Right lobe of liver (tissue), 6 donors: ENCODE results near the gene GPC6. TPM values are rescaled to one million over a fixed set of nuclear protein-coding genes. Genes with fewer than 3 reads are reported as not detected.

Source experiments
- ATAC-seq, 4 donors: fragments of 200-7000 bp; cut with Tn5 transposase; one replicate each; pipeline ENCODE4 v1.9.1; 2020; ENCODE audit warnings: mild to moderate bottlenecking in 4 of 4, moderate library complexity in 4 of 4
- DNase-seq, 3 donors: peaks; one replicate each; pipeline ENCODE4 v3.0.0-alpha.2; 2020
- H3K27ac ChIP-seq, 3 donors: fragments of 200-600 bp; one replicate each; pipeline ENCODE4 v1.8.0; 2022
- H3K27me3 ChIP-seq, 2 donors: fragments of 200-600 bp; one replicate each; pipeline ENCODE4 v1.8.0; 2022
- H3K36me3 ChIP-seq, 4 donors: fragments of 200-600 bp; sonication (generic) in 1 of 4; one replicate each; pipeline versions ENCODE4 v1.5.1 to v1.8.0; 2017 to 2022; ENCODE audit warnings: control low read depth in 1 of 4
- H3K4me1 ChIP-seq, 4 donors: fragments of 200-600 bp; sonication (generic) in 1 of 4; one replicate each; pipeline versions ENCODE4 v1.5.1 to v1.8.0; 2017 to 2022; ENCODE audit warnings: control low read depth in 1 of 4
- H3K4me3 ChIP-seq, 3 donors: fragments of 200-600 bp; one replicate each; pipeline ENCODE4 v1.8.0; 2022
- H3K9me3 ChIP-seq, 4 donors: fragments of 200-600 bp; sonication (generic) in 1 of 4; one replicate each; pipeline versions ENCODE4 v1.5.1 to v1.8.0; 2017 to 2022; ENCODE audit warnings: control low read depth in 1 of 4
- CTCF ChIP-seq, 4 donors: fragments of 200-600 bp in 3 of 4; fragments of 450-650 bp in 1 of 4; IDR thresholded peaks; one replicate each; pipeline versions ENCODE4 v1.5.1 to v1.8.0; 2016 to 2022; ENCODE audit warnings: antibody characterized with exemption in 4 of 4, mild to moderate bottlenecking in 2 of 4
- POLR2A ChIP-seq: fragments of 450-650 bp; IDR thresholded peaks from one replicate; pipeline ENCODE4 v1.6.1; 2017; ENCODE audit warnings: antibody characterized with exemption, mild to moderate bottlenecking
- WGBS: methylation state at CpG from one replicate; pipeline ENCODE4 v1.1.6; 2018; ENCODE audit warnings: low coverage, low lambda C conversion rate; ENCODE audit not compliant: insufficient coverage; ENCODE audit errors: missing lambda C conversion rate; 5-methylcytosine and 5-hydroxymethylcytosine counted together
- intact Hi-C, 2 donors: fragments of 100-400 bp; cut with DNase I; formaldehyde crosslinking; loops; one replicate each; pipeline versions ENCODE4 v1.11.2 to v1.14.1; 2022
- total RNA-seq, 6 experiments: library from RNA; depleted of rRNA in 2 of 6; stranded (reverse); fragments of >200 nt in 2 of 6; fragmentation: NEBNext Ultra II Directional in 3 of 6; extraction: Animal tissue kit (Norgen Biotek cat#: 25700) in 3 of 6; gene quantifications; one replicate each; pipeline versions ENCODE4 v1.1.0 to v1.2.4, GENCODE V29; 2016 to 2023
- donor health status: DM: no; HTN: yes; CAD: no.
- donor health status: DM: no; HTN: no; CAD: no.
- donor health status: DM: no; HTN: no; CAD: no.
- donor health status: DM: no; HTN: yes; CAD: no.
- donor health status: DM: no; HTN: yes; CAD: no.

GPC6 gene
- total RNA-seq, 6 experiments from 2014 or later: 18.6 to 30.1 (median 20.2) TPM

DNA sequence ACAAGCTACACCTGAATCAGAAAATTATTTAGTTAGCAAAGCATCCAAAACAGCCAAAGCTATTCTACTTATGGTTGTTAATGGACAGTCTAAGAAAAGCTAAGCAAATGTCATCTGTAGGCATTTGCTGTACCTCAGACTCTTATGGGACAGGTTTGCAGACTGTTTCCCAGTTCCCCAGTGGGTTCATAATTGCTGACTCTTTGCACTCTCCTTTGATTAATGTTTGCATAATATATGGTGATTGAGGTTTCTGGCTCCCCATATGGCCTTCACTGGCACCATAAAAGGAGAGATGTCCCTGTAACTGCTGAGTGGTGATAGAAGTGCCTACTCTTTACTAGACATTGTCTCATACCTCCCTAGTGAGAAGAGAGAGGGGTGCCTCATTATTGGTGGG, 142.1 kb downstream of the GPC6 start:
- no peak for DNase-seq
- ATAC-seq: no peak
- Histone ChIP-seq H3K4me3 (no peak overlapping the region), H3K9me3 (no peaks in the 10 kb centered on the region), H3K27ac (no peak overlapping the region), H3K4me1 (no peaks in the 10 kb centered on the region), H3K27me3 (no peaks in the 10 kb centered on the region), H3K36me3 (no peaks in the 10 kb centered on the region)
- intact Hi-C loops: no loop called here
- TF ChIP-seq CTCF (IDR thresholded peaks at IDR 0.05) (no peak), POLR2A (no peak)

- WGBS: 73% methylated on average over 2 of the region's 3 CpGs
- Histone ChIP-seq H3K27me3 (no peaks in the 10 kb centered on the region), H3K4me1 (no peaks in the 10 kb centered on the region), H3K36me3 (no peaks in the 10 kb centered on the region), H3K4me3 (no peak overlapping the region), H3K27ac (no peak overlapping the region), H3K9me3 (no peaks in the 10 kb centered on the region)
- TF ChIP-seq POLR2A: no peak
- no peak for TF ChIP-seq CTCF (IDR thresholded peaks at IDR 0.05)
- intact Hi-C loops: no loop called here
- DNase-seq (no peak), ATAC-seq (no peak)
These were observed 146.2 kb downstream of the GPC6 start for GRCh38 chr13:93372856-93373255.

GRCh38 chr13:93375491-93375890, 148.9 kb downstream of the GPC6 start:
- no peaks in the 10 kb centered on the region for H3K36me3 ChIP-seq
- H3K4me1 ChIP-seq: no peaks in the 10 kb centered on the region
- intact Hi-C loops: no loop called here
- no peak overlapping the region for H3K4me3 ChIP-seq
- H3K27ac ChIP-seq: no peak overlapping the region
- WGBS: 79% methylated on average over 6 of the region's 6 CpGs
- H3K9me3 ChIP-seq: no peaks in the 10 kb centered on the region
- DNase-seq: no peak
- ATAC-seq: peak in 1 of 4 donors; percentile 26
- no peak for TF ChIP-seq POLR2A
- TF ChIP-seq CTCF (IDR thresholded peaks at IDR 0.05): no peak
- H3K27me3 ChIP-seq: no peaks in the 10 kb centered on the region

DNA sequence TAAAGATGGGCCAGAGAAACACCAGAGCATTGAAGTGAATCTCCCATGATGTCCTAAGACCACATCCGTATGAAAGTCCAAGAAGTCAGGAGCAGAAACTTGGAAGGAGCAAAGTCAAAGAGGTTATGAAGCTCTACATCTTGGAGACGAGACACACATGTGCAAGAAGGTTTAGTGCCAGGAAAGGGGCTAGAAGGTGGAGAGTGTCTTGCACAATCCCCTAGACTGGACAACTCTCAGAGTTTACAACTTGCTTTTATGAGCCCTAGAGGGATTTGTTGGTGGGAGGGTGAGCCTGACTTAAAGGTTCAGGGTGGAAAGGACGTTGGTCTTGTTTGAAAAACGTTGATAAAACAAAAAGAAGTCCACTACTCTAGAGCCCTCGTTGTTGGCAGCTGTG, 150.6 kb downstream of the GPC6 start:
- no peaks in the 10 kb centered on the region for H3K36me3 ChIP-seq
- intact Hi-C loops: no loop called here
- WGBS: 58% methylated on average over 5 of the region's 5 CpGs
- no peak overlapping the region for H3K27ac ChIP-seq
- H3K4me3 ChIP-seq: no peak overlapping the region
- H3K4me1 ChIP-seq: no peaks in the 10 kb centered on the region
- no peaks in the 10 kb centered on the region for H3K9me3 ChIP-seq
- no peak for TF ChIP-seq POLR2A
- no peak for TF ChIP-seq CTCF (IDR thresholded peaks at IDR 0.05)
- no peaks in the 10 kb centered on the region for H3K27me3 ChIP-seq
- DNase-seq: no peak
- no peak for ATAC-seq

DNA sequence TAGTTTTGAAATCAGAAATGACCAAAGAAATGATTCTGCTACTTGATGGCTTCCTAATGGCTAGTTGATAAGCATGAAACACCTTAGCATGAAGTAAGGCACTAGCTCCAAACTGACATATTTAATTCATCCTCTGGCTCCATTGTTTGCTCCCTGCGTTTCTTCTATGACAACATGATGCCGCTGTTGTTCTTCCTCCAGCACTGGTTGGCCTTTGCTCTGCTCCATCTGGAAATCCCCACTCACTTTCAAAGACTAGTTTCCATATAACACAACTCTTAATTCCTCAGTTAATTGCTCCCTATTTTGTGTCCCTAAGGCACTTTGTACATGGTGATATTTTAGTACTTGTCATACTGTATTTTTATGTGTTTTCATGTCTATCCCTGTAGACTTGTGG, 151.6 kb downstream of the GPC6 start:
- Histone ChIP-seq H3K27me3 (no peaks in the 10 kb centered on the region), H3K36me3 (no peaks in the 10 kb centered on the region), H3K4me3 (no peak overlapping the region), H3K27ac (no peak overlapping the region), H3K4me1 (no peaks in the 10 kb centered on the region), H3K9me3 (no peaks in the 10 kb centered on the region)
- TF ChIP-seq POLR2A (no peak), CTCF (IDR thresholded peaks at IDR 0.05) (no peak)
- ATAC-seq: peak in 1 of 4 donors; percentile 72
- intact Hi-C loops: no loop called here
- DNase-seq: no peak
- 50% methylated on average over 2 of the region's 2 CpGs for WGBS
